GM19395 (cell line): Measurements from ENCODE around the gene TEP1.
A peak's percentile ranks its signal among the peaks of the same experiment; 100 is the strongest.

Experiments
- ATAC-seq: cut with Tn5 transposase; IDR thresholded peaks from one replicate; pipeline ENCODE4 v1.9.1; 2021; ENCODE audit warnings: mild to moderate bottlenecking, moderate library complexity; ENCODE audit not compliant: unreplicated experiment

The TEP1 gene

DNA sequence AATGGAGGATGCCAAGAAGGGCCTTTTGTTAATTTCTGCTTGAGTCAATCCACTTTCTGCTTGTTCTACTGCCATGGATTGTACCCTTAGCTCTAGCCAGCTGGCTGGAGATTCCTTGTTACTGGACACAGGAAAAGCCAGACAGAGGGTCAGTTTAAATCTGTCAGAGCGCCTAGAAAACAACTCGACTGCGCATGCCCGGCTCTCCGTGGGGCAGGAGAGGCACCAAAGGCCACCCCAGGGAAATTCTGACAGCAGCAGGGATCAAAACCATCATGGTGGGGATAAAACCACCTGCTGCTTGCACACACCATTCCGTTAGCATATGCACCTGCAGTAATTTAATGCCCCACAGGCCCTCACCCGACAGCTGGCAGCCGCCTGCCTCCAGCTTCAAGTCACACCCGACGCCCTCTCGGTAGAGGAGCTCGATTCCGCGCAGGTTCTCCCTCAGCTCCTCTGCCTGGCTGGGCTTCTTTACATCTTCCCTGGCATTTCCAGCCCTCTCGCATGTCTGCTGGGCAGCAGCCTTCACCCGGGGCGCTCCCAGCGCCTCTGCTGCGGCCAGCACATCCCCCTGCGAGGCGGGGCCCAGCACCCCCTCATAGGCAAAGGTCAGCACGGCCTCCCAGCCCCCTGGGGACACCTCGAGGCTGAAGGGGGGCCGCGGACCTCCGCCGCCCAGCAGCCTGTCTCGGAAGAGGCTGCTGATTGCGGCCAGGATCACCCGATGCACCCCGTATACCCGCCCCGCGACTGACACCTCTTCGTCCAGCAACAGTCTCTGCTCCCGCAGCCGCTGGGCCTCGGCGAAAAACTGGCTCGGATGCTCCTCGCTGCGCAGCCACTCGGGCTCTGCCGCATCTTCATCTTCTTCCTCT is 21.6 kb upstream of the TEP1 start:
- ATAC-seq, result no peak

GRCh38 chr14:20429801-20430669 is 16.7 kb upstream of the TEP1 start:
- no peak for ATAC-seq

GRCh38 chr14:20428802-20429201 is 15.5 kb upstream of the TEP1 start:
- ATAC-seq, result no peak

DNA sequence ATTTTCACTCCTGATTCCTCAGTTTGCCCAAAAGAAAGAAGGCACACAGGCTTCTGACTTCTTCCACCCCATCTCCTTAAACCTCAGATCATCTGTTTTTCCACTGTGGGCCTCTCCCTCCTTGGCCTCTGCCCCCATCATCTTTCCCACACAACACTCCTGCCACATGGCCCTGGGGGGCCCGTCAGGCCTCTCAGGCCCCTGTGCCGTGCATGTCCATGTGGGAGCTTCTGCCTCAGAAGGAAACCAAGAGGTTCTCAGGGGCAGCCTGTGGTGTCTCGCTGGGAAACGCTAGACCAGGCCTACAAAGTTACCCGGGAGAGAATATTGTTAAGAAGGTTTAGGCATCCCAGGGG is 14.7 kb upstream of the TEP1 start:
- ATAC-seq, result peak; percentile 52

DNA sequence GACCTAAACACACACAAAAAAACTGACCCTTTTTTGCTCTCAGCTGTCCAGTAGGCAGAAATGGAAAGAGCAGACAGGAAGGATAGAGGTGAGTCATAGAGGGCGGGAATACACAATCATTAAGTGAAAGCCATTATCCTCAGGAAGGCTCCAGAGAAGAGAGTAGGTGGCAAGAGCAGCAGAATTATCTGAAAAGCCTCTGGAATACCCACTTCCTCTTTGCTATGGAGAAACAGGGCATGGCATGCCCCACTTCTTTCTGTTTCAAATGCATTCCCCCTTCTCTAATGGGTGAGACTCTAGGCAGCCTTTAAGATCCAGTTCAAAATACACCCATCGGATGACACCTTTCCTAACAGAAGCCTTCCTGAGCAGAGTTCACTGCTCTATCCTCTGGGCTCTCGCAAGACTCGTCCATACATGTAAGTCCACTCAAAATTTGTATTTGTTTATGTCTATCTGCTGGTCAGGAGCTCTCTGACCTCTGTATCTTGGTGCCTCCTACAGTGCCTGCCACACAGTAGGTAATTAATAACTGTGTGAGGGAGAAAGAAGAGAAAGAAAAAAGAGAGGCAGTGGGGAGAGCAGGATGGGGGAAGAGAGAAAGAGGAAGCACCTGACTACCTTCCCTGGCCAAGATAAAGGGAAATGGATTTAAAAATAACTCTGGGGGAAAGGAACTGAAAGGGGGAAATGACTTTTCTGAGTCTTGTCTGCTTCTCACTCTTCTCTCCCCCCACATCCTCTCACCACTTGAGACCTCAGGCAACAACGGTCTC is 14.1 kb upstream of the TEP1 start:
- ATAC-seq, result peak; percentile 82

DNA sequence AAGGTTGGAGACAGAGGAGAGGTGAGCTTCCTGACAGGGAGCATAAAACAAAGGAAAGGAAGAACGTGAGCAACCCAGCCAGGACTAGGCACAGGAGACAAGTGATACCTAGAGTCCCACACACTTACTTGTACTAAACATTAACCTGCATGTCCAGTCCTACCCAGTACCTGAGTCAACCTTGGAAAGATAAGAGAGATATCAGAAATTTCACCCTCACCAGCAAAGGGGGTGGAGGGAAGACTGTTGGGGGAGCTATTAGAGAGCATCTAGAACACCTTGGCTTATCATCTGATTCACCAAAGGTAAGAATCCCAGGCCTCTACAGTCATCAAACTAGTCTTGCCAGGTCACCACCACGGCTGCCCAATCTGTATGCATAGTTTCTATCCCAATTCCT is 11.6 kb upstream of the TEP1 start:
- ATAC-seq, result no peak

- ATAC-seq, result no peak
These were observed 9.6 kb upstream of the TEP1 start for GRCh38 chr14:20422886-20423285.

GRCh38 chr14:20421267-20421666 is 8.0 kb upstream of the TEP1 start:
- no peak for ATAC-seq

- ATAC-seq, result no peak
These were observed 6.1 kb upstream of the TEP1 start for GRCh38 chr14:20419419-20419818.

GRCh38 chr14:20418501-20418909 is 5.2 kb upstream of the TEP1 start:
- ATAC-seq, result no peak

DNA sequence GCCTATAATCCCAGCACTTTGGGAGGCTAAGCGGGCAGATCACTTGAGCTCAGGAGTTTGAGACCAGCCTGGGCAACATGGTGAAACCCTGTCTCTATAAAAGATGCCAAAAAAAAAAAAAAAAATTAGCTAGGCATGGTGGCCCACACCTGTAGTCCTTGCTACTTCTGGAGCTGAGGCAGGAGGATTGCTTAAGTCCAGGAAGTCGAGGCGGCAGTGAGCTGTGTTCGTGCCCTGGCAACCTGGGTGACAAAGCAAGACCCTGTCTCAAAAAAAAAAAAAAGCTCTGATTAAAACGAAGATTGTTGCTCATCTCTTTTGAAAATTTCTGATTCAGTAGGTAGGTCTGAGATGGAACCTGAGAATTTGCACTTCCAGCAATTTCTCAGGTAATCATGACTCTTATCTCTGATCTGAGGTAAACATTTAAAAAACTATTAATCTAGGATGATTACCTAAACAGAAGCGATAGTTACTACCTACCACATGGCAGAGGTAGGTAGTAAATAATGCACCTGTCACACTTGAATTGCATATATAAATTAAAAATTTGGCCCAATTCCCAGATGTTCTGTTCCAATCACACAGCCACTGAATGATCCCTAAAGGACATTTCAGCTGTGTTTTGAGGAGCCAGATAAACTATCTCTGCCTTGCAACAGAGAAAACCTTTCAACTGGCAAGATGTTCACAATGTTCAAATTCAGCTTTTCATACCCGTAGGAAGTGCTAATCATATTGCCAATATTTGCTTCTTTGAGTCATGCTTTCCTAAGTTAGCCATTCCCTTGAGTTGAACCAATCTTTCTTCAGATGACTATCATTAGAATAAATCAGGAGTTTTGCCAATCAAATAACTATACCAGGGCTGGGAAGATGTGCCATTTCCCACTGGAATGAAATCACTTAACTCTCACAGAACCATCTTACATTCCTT is 4.2 kb upstream of the TEP1 start:
- no peak for ATAC-seq

GRCh38 chr14:20416223-20416622 is 2.9 kb upstream of the TEP1 start:
- ATAC-seq, result no peak

- ATAC-seq, result peak; percentile 47
These were observed 2.5 kb upstream of the TEP1 start for GRCh38 chr14:20415782-20416206.

GRCh38 chr14:20413744-20414082 is 412 bp upstream of the TEP1 start:
- peak; percentile 44 for ATAC-seq

DNA sequence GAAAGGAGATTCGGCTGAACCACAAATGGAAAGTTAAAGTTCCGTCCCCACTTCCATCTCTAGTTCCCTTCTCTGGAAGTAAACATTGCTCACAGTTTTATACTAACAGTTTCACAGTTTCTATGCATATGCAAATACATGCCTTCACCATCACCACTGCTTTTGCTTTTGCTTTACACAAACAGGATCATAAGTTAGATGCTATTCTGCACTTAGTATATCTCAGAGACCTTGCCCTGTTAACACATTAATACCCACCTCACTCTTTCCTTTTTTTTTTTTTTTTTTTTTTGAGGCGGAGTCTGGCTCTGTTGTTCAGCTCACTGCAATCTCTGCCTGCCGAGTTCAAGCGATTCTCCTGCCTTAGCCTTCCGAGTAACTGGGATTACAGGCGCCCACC is 890 bp downstream of the TEP1 start:
- peak; percentile 68 for ATAC-seq

- no peak for ATAC-seq
These were observed 4.1 kb downstream of the TEP1 start for GRCh38 chr14:20409226-20409625.

- ATAC-seq, result no peak
These were observed 9.8 kb downstream of the TEP1 start for GRCh38 chr14:20403521-20403920.

DNA sequence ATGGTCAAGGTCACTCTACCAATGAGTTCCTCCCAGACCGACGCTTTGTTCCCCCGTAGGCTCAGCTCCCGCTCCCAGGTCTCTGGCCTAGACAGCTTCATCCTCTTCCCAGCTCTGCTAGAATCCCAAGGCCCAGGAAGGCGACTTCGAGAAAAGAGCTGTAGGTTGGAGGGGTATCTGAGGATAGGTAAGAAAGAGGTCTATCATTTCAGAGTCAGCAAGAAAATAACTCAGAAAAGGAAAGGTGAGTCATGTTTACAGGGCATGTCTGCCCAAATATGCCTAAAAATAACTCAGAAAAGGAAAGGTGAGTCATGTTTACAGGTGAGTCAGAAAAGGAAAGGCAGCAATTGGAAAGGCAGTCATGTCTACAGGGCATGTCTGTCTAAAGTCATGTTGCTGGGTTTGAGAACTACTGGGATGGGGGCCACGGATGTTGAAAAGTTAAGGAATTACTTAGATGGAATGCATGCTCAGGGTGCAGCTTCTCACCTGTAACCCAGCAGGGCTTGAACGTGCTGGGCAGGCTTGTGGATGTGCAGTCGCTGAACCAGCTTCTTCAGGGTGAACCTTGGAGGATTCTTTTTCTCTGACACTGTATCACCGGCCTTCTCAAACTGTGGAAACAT is 12.2 kb downstream of the TEP1 start:
- no peak for ATAC-seq

GRCh38 chr14:20400589-20400964 is 12.7 kb downstream of the TEP1 start:
- no peak for ATAC-seq

GRCh38 chr14:20397511-20397910 is 15.8 kb downstream of the TEP1 start:
- no peak for ATAC-seq
